NB4 (cell line): Measurements from ENCODE around the gene NCOA1.

ENCODE experiments used
- CTCF ChIP-seq: IDR thresholded peaks from one replicate; pipeline ENCODE4 v1.5.1; 2012; ENCODE audit warnings: low read depth, low read length
- MAX ChIP-seq: IDR thresholded peaks from 2 replicates; pipeline ENCODE4 v1.6.1; 2011; ENCODE audit warnings: low read depth, low read length
- MYC ChIP-seq: IDR thresholded peaks from 2 replicates; pipeline ENCODE4 v1.6.1; 2011; ENCODE audit warnings: low read depth, low read length
- POLR2A ChIP-seq: IDR thresholded peaks from 2 replicates; pipeline ENCODE4 v1.6.1; 2011; ENCODE audit warnings: mild to moderate bottlenecking; ENCODE audit not compliant: insufficient read length; ENCODE audit errors: extremely low read depth

- TF ChIP-seq MYC = no peak
- TF ChIP-seq POLR2A = no peak
- TF ChIP-seq CTCF = peak; percentile 21
- no peak for TF ChIP-seq MAX
Observed at GRCh38 chr2:24543252-24543651, 52.2 kb downstream of the NCOA1 start.
